ENCODE results near the gene CEP131.
A peak's percentile ranks its signal among the peaks of the same experiment; 100 is the strongest.
"Not testable (repeated sequence)": the region's sequence is repeated elsewhere in the genome, so short reads cannot be mapped to it uniquely, and the experiment has no call there.

The CEP131 gene

GRCh38 chr17:81228834-81229665 lies 6.3 kb upstream of the CEP131 start:
- DNase-seq, result no peak

- peak in 3 of 51 donors; percentile 16 to 19 (median 18) for DNase-seq
These were observed 5.7 kb upstream of the CEP131 start for GRCh38 chr17:81228420-81228819.

GRCh38 chr17:81227630-81228029 lies 4.9 kb upstream of the CEP131 start:
- DNase-seq, result not testable (repeated sequence)

GRCh38 chr17:81223762-81224130 lies 981 bp upstream of the CEP131 start:
- peak in 1 of 51 donors; percentile 6 for DNase-seq

- DNase-seq, result no peak
These were observed 202 bp downstream of the CEP131 start for GRCh38 chr17:81222620-81222905.

GRCh38 chr17:81221842-81222619 lies 734 bp downstream of the CEP131 start:
- DNase-seq, result no peak

GRCh38 chr17:81221371-81221841 lies 1.4 kb downstream of the CEP131 start:
- no peak for DNase-seq

- no peak for DNase-seq
These were observed 3.1 kb downstream of the CEP131 start for GRCh38 chr17:81219476-81220180.

- DNase-seq, result no peak
These were observed 3.8 kb downstream of the CEP131 start for GRCh38 chr17:81218991-81219390.

GRCh38 chr17:81218459-81218858 lies 4.3 kb downstream of the CEP131 start:
- DNase-seq, result no peak

GRCh38 chr17:81217491-81217890 lies 5.3 kb downstream of the CEP131 start:
- no peak for DNase-seq

GRCh38 chr17:81213978-81214377 lies 8.8 kb downstream of the CEP131 start:
- no peak for DNase-seq

- no peak for DNase-seq
These were observed 10.4 kb downstream of the CEP131 start for GRCh38 chr17:81212365-81212764.

GRCh38 chr17:81210868-81211267 lies 11.9 kb downstream of the CEP131 start:
- no peak for DNase-seq

GRCh38 chr17:81210466-81210865 lies 12.3 kb downstream of the CEP131 start:
- no peak for DNase-seq

- no peak for DNase-seq
These were observed 13.6 kb downstream of the CEP131 start for GRCh38 chr17:81209141-81209540.

GRCh38 chr17:81208651-81209050 lies 14.1 kb downstream of the CEP131 start:
- DNase-seq, result no peak

- DNase-seq, result no peak
These were observed 14.9 kb downstream of the CEP131 start for GRCh38 chr17:81207610-81208581.

GRCh38 chr17:81206657-81207056 lies 16.1 kb downstream of the CEP131 start:
- DNase-seq, result no peak

GRCh38 chr17:81206166-81206565 lies 16.6 kb downstream of the CEP131 start:
- DNase-seq, result no peak

GRCh38 chr17:81204578-81204977 lies 18.2 kb downstream of the CEP131 start:
- DNase-seq, result no peak
